ENCODE data around the gene SGPP2. TPM values are rescaled to one million over a fixed set of nuclear protein-coding genes. Genes with fewer than 3 reads are reported as not detected.

The SGPP2 gene
- total RNA-seq, 2 experiments from 2014 or later: not detected

- CTCF ChIA-PET (ENCODE audit: unreplicated experiment): no interaction called here
- H3K9me3 ChIP-seq (ENCODE audit: low read length): no peaks in the 10 kb centered on the region
- no peak overlapping the region for H2AFZ ChIP-seq (ENCODE audit: low read length)
- no peak overlapping the region for H3K27ac ChIP-seq (ENCODE audit: low read depth, low read length, poor library complexity, severe bottlenecking)
- BruUV-seq (replicated peaks): no TSS peak
- no peaks in the 10 kb centered on the region for H3K9me2 ChIP-seq (ENCODE audit: insufficient read depth, low read length)
- intact Hi-C loops (cut with micrococcal nuclease; ENCODE audit: unreplicated experiment): no loop called here
- POLR2A ChIA-PET: interaction anchor here (0.7 kb wide), 1 partner anchor 32 kb away, joined by 3 read pairs; no protein-coding TSS in a partner anchor
- no peaks in the 10 kb centered on the region; the same call in 1 of the 2 replicates for H3K79me2 ChIP-seq (ENCODE audit: insufficient read depth, low read depth, low read length)
- TF ChIP-seq CTCF (conservative IDR thresholded peaks at IDR 0.05; ENCODE audit: low read length): no peak
- TF ChIP-seq EZH2phosphoT487 (IDR thresholded peaks at IDR 0.05; ENCODE audit: borderline replicate concordance, low read depth, low read length): no peak
- H3K4me2 ChIP-seq (ENCODE audit: low read length): no peak overlapping the region
- no peak for DNase-seq (ENCODE audit: low spot score)
- H3K36me3 ChIP-seq (ENCODE audit: insufficient read depth, low read length): peaks cover 99% of the 10 kb centered on the region
- no peaks in the 10 kb centered on the region for H4K20me1 ChIP-seq (ENCODE audit: insufficient read depth, low read length)
- no peak overlapping the region for H3K4me3 ChIP-seq (ENCODE audit: low read depth, low read length, poor library complexity, severe bottlenecking)
- no peaks in the 10 kb centered on the region for H3K4me1 ChIP-seq (ENCODE audit: insufficient read depth, low read length, poor library complexity, severe bottlenecking)
Measured at GRCh38 chr2:222595581-222595980, 171.2 kb downstream of the SGPP2 start.

- Histone ChIP-seq H3K4me2 (ENCODE audit: low read length) (no peak overlapping the region), H3K9me3 (ENCODE audit: low read length) (no peaks in the 10 kb centered on the region), H3K4me1 (ENCODE audit: insufficient read depth, low read length, poor library complexity, severe bottlenecking) (no peaks in the 10 kb centered on the region), H3K9me2 (ENCODE audit: insufficient read depth, low read length) (no peaks in the 10 kb centered on the region), H3K79me2 (ENCODE audit: insufficient read depth, low read depth, low read length) (no peaks in the 10 kb centered on the region), H4K20me1 (ENCODE audit: insufficient read depth, low read length) (no peaks in the 10 kb centered on the region), H3K4me3 (ENCODE audit: low read depth, low read length, poor library complexity, severe bottlenecking) (no peak overlapping the region), H3K27ac (ENCODE audit: low read depth, low read length, poor library complexity, severe bottlenecking) (no peak overlapping the region), H3K36me3 (ENCODE audit: insufficient read depth, low read length) (peaks cover 88% of the 10 kb centered on the region), H2AFZ (ENCODE audit: low read length) (no peak overlapping the region)
- no TSS peak for BruUV-seq (replicated peaks)
- TF ChIP-seq EZH2phosphoT487 (IDR thresholded peaks at IDR 0.05; ENCODE audit: borderline replicate concordance, low read depth, low read length): no peak
- no peak for DNase-seq (ENCODE audit: low spot score)
- intact Hi-C loops (cut with micrococcal nuclease; ENCODE audit: unreplicated experiment): no loop called here
- ChIA-PET POLR2A (interaction anchor here (0.6 to 1.1 kb wide), 3 partner anchors 10 to 18 kb away, joined by 3 to 5 read pairs (median 3); no protein-coding TSS in a partner anchor), CTCF (ENCODE audit: unreplicated experiment) (no interaction called here)
Measured at GRCh38 chr2:222598611-222599010, 174.3 kb downstream of the SGPP2 start.

- POLR2A ChIA-PET: interaction anchor here (0.6 to 1.1 kb wide), 5 partner anchors 24 to 597 kb away, joined by 3 to 4 read pairs (median 3); no protein-coding TSS in a partner anchor
- H3K4me3 ChIP-seq (ENCODE audit: low read depth, low read length, poor library complexity, severe bottlenecking): no peak overlapping the region
- H3K4me1 ChIP-seq (ENCODE audit: insufficient read depth, low read length, poor library complexity, severe bottlenecking): no peaks in the 10 kb centered on the region
- DNase-seq (ENCODE audit: low spot score): no peak
- TF ChIP-seq EZH2phosphoT487 (IDR thresholded peaks at IDR 0.05; ENCODE audit: borderline replicate concordance, low read depth, low read length) (no peak), CTCF (conservative IDR thresholded peaks at IDR 0.05; ENCODE audit: low read length) (no peak)
- CTCF ChIA-PET (ENCODE audit: unreplicated experiment): no interaction called here
- 0 out of 2 replicates have a peak, but pooled peaks cover 5% of the 10 kb centered on the region for H3K79me2 ChIP-seq (ENCODE audit: insufficient read depth, low read depth, low read length)
- H3K4me2 ChIP-seq (ENCODE audit: low read length): no peak overlapping the region
- H3K36me3 ChIP-seq (ENCODE audit: insufficient read depth, low read length): peaks cover 85% of the 10 kb centered on the region
- H2AFZ ChIP-seq (ENCODE audit: low read length): no peak overlapping the region
- intact Hi-C loops (cut with micrococcal nuclease; ENCODE audit: unreplicated experiment): no loop called here
- H3K9me2 ChIP-seq (ENCODE audit: insufficient read depth, low read length): no peaks in the 10 kb centered on the region
- BruUV-seq (replicated peaks): no TSS peak
- no peak overlapping the region for H3K27ac ChIP-seq (ENCODE audit: low read depth, low read length, poor library complexity, severe bottlenecking)
- H4K20me1 ChIP-seq (ENCODE audit: insufficient read depth, low read length): no peaks in the 10 kb centered on the region
- H3K9me3 ChIP-seq (ENCODE audit: low read length): no peaks in the 10 kb centered on the region
Measured at GRCh38 chr2:222603501-222603900, 179.2 kb downstream of the SGPP2 start.
